Ovary (tissue), 3 donors: Measurements from ENCODE around the gene POFUT1.

Experiments used
- POLR2A ChIP-seq: fragments of 450-650 bp; IDR thresholded peaks from one replicate; pipeline ENCODE4 v1.6.1; 2017; ENCODE audit warnings: antibody characterized with exemption, mild to moderate bottlenecking, moderate library complexity
- TF ChIP-seq, protein P1 (sequence below), 3 donors: fragments of 450-650 bp in 2 of 3; fragments of 200-600 bp in 1 of 3; IDR thresholded peaks; one replicate each; pipeline versions ENCODE4 v1.5.1 to v1.8.0; 2016 to 2022; ENCODE audit warnings: antibody characterized with exemption in 3 of 3, mild to moderate bottlenecking in 1 of 3
- donor health status: DM: no; HTN: no; CAD: no.

- TF ChIP-seq, protein P1, sequence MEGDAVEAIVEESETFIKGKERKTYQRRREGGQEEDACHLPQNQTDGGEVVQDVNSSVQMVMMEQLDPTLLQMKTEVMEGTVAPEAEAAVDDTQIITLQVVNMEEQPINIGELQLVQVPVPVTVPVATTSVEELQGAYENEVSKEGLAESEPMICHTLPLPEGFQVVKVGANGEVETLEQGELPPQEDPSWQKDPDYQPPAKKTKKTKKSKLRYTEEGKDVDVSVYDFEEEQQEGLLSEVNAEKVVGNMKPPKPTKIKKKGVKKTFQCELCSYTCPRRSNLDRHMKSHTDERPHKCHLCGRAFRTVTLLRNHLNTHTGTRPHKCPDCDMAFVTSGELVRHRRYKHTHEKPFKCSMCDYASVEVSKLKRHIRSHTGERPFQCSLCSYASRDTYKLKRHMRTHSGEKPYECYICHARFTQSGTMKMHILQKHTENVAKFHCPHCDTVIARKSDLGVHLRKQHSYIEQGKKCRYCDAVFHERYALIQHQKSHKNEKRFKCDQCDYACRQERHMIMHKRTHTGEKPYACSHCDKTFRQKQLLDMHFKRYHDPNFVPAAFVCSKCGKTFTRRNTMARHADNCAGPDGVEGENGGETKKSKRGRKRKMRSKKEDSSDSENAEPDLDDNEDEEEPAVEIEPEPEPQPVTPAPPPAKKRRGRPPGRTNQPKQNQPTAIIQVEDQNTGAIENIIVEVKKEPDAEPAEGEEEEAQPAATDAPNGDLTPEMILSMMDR (IDR thresholded peaks at IDR 0.05): no peak
- TF ChIP-seq POLR2A: no peak
Observed at GRCh38 chr20:32238483-32239425, 31.1 kb downstream of the POFUT1 start.
